ENCODE results near the gene PDSS1.

- TF ChIP-seq CTCF (IDR thresholded peaks at IDR 0.05; ENCODE audit: insufficient read depth, low read length) (no peak), REST (IDR thresholded peaks at IDR 0.05; ENCODE audit: insufficient replicate concordance, low read depth) (no peak), GABPA (IDR thresholded peaks at IDR 0.05; ENCODE audit: low read depth) (no peak)
Observed at GRCh38 chr10:26780106-26780792, 82.7 kb downstream of the PDSS1 start.
